GM18505 (cell line): ENCODE results near the gene DLG2.

Source experiments
- ATAC-seq: cut with Tn5 transposase; IDR thresholded peaks from one replicate; pipeline ENCODE4 v1.9.1; 2021; ENCODE audit not compliant: unreplicated experiment
- POLR2A ChIP-seq: IDR thresholded peaks from 4 replicates; pipeline ENCODE4 v1.6.1; 2011; ENCODE audit warnings: borderline replicate concordance; ENCODE audit not compliant: insufficient read depth, insufficient read length; ENCODE audit errors: extremely low read depth

Gene DLG2

GRCh38 chr11:85086504-85087284 is 540.5 kb downstream of the DLG2 start:
- ATAC-seq = no peak
- TF ChIP-seq POLR2A = no peak

DNA sequence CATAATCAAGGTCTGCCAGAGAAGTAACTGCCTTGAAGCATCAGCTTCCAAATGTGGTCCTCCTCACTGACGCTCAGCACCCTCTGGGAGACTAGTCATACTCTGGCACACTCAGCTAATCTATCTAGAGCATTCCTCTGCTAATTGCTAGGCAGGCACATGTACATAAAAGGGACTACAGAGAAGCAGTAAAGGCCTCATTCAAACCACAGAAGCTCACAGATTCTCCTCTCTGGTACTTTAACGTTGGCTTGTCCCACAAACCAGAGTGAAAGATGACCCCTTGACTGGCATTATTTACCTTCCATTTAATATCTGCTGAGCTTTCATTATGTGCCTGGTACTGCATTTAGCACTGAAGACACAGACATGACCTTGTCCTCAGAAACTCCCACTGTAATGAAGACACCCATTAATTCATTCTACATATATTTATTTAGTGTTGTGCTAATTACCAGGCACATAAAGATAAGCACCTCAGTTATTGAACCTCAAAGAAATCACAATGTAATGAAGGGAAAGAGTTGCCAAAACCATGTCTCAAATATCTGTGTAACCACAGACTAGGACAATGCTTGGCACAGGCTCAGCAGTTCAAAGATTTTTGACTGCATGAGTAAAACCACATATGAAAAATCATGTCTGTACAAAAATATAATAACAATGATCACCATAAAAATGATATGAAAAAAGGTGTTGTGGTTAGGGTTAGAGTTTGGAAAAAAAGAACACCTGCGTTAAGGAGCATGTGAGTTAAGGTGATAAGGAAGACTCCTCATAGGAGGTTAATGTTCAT is 550.4 kb downstream of the DLG2 start:
- ATAC-seq = no peak
- TF ChIP-seq POLR2A = no peak

- TF ChIP-seq POLR2A = no peak
- ATAC-seq = peak; percentile 99
Measured at GRCh38 chr11:85062659-85063058, 564.5 kb downstream of the DLG2 start.

DNA sequence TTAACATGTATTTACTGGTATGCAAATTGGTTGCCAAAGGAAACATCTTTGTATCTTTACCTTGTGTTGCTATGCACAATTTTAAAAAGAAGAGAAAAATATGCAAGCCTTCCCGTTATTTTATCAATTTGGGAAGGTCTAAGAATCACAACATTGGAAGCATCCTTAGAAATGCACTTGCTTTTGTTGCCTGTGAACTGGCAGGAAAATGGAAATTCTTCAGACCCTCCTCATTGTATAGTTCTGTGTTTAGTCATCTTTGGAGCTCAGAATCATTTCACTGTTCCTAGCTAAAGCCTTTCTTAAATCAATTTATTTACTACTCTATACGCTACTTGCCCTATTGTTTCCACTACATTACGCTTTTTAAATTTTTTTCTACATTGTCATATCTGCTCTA is 574.5 kb downstream of the DLG2 start:
- no peak for TF ChIP-seq POLR2A
- ATAC-seq = no peak

- no peak for TF ChIP-seq POLR2A
- ATAC-seq = no peak
Measured at GRCh38 chr11:85048801-85049200, 578.3 kb downstream of the DLG2 start.

- no peak for ATAC-seq
- TF ChIP-seq POLR2A = no peak
Measured at GRCh38 chr11:85045716-85046115, 581.4 kb downstream of the DLG2 start.

DNA sequence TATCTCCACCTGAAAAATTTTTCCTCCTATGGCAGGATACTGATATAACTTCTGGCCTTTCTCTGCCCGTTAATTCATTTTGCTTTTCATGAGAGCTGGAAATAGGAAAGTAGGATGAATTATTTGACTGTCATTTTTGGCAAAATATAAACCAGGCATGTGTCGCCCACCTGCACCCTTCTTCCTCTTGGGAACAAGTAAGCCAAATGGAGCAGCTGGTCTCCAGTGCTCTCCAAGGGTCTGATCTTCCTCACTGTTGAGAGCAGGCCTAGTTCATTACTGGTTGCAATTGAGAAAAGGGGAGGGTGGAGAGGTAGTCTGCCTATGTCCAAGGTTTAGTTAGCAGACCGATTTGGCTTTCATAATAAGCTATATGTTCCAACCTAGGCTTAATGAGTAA is 582.2 kb downstream of the DLG2 start:
- no peak for ATAC-seq
- TF ChIP-seq POLR2A = no peak

- TF ChIP-seq POLR2A = no peak
- ATAC-seq = no peak
Measured at GRCh38 chr11:85042361-85042760, 584.8 kb downstream of the DLG2 start.

- ATAC-seq = no peak
- TF ChIP-seq POLR2A = no peak
Measured at GRCh38 chr11:85040166-85040565, 587.0 kb downstream of the DLG2 start.

DNA sequence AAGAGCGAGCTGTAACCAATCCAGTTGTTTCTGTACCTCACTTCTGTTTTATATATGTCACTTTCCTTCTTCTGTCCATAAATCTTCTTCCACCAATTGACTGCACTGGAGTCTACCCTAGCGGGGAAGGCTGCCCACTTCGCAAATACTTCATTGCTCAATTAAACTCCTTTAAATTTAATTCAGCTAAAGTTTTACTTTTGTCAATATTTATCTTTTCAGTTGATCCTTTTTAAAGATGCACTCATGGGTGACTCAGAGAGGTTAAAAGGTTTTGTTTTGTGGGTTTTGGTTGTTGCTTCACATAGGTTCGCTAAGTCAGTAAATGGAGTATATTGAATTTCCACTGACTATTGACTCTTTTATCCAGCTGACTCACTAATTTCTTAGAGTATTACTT is 597.2 kb downstream of the DLG2 start:
- no peak for ATAC-seq
- TF ChIP-seq POLR2A = no peak

- no peak for ATAC-seq
- TF ChIP-seq POLR2A = no peak
Measured at GRCh38 chr11:85028329-85029101, 598.6 kb downstream of the DLG2 start.

DNA sequence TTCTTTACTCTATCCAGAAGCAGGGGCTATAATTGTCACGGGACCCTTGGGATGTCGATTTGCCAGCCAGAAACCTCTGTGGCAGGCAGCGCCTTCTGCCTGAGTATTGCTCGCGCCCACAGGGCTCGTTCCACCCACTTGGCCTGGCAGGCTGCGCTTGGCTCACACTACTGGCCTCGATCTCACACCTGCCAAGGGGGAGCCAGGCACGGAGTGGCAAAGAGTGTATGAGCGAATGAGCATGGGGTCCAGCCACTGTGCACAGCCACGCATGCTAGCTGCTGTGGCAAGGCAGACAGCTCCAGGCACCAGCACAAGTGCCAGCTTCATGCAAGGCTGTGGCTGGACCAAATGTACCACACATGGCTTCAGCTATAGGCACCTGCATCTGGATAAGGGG is 599.8 kb downstream of the DLG2 start:
- TF ChIP-seq POLR2A = no peak
- no peak for ATAC-seq

- TF ChIP-seq POLR2A = no peak
- no peak for ATAC-seq
Measured at GRCh38 chr11:85021058-85021457, 606.1 kb downstream of the DLG2 start.
